ENCODE results near the gene PDLIM4.

DNA sequence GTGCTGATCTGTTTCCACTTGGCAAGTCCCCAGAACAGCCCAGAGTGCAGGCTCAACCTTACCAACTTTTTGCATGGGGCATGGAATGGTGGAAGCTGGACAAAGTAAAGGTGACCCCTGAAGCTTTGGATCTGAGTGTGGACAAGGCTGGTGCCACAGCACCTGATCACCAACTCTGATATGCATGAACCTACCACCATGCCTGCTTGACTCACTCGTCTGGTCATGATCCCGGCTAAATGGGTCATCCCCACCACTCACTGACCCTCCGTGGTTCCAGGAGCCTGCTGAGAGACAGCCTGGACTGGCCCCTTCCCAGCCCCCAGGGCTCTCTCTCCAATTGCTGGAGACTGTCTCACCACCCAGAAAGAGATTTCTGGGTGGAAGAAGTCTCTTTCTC is 22.3 kb downstream of the PDLIM4 start:
- TF ChIP-seq, protein P1, sequence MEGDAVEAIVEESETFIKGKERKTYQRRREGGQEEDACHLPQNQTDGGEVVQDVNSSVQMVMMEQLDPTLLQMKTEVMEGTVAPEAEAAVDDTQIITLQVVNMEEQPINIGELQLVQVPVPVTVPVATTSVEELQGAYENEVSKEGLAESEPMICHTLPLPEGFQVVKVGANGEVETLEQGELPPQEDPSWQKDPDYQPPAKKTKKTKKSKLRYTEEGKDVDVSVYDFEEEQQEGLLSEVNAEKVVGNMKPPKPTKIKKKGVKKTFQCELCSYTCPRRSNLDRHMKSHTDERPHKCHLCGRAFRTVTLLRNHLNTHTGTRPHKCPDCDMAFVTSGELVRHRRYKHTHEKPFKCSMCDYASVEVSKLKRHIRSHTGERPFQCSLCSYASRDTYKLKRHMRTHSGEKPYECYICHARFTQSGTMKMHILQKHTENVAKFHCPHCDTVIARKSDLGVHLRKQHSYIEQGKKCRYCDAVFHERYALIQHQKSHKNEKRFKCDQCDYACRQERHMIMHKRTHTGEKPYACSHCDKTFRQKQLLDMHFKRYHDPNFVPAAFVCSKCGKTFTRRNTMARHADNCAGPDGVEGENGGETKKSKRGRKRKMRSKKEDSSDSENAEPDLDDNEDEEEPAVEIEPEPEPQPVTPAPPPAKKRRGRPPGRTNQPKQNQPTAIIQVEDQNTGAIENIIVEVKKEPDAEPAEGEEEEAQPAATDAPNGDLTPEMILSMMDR (conservative IDR thresholded peaks at IDR 0.05 in 1 of 2, IDR thresholded peaks at IDR 0.05 in 1 of 2; ENCODE audit: extremely low read depth in 1 of 2, insufficient read depth in 1 of 2, low read depth in 1 of 2, low read length in 2 of 2) = no peak
- no peak for TF ChIP-seq EZH2 (IDR thresholded peaks at IDR 0.05; ENCODE audit: borderline replicate concordance, low read length)
